HEK293 (cell line): ENCODE data around the gene MFSD1.

ENCODE experiments used
- KLF1 ChIP-seq: fragments of 450-650 bp; formaldehyde crosslinking; IDR thresholded peaks from 2 replicates; pipeline ENCODE4 v1.5.1; 2016; ENCODE audit warnings: missing biosample characterization, missing genetic modification characterization
- KLF10 ChIP-seq: fragments of 450-650 bp; IDR thresholded peaks from 2 replicates; pipeline ENCODE4 v1.5.1; 2018; ENCODE audit warnings: missing biosample characterization, mild to moderate bottlenecking, missing genetic modification characterization
- OVOL3 ChIP-seq: fragments of 450-650 bp; formaldehyde crosslinking; IDR thresholded peaks from 2 replicates; pipeline ENCODE4 v1.5.1; 2016; ENCODE audit warnings: missing biosample characterization, missing genetic modification characterization
- PRDM10 ChIP-seq: fragments of 450-650 bp; formaldehyde crosslinking; IDR thresholded peaks from 2 replicates; pipeline ENCODE4 v1.5.1; 2016; ENCODE audit warnings: missing biosample characterization, missing genetic modification characterization
- SCRT1 ChIP-seq: fragments of 450-650 bp; formaldehyde crosslinking; IDR thresholded peaks from 2 replicates; pipeline ENCODE4 v1.5.1; 2016; ENCODE audit warnings: missing biosample characterization, missing genetic modification characterization, borderline replicate concordance
- SP3 ChIP-seq: fragments of 450-650 bp; formaldehyde crosslinking; IDR thresholded peaks from 2 replicates; pipeline ENCODE4 v1.5.1; 2016; ENCODE audit warnings: missing biosample characterization, missing genetic modification characterization
- TRIM28 ChIP-seq: IDR thresholded peaks from 2 replicates; pipeline ENCODE4 v1.6.1; 2011; ENCODE audit warnings: low read length, control low read depth, borderline replicate concordance
- YY1 ChIP-seq: fragments of 450-650 bp; formaldehyde crosslinking; IDR thresholded peaks from 2 replicates; pipeline ENCODE4 v1.5.1; 2018; ENCODE audit warnings: missing biosample characterization, missing genetic modification characterization
- ZBTB11 ChIP-seq: fragments of 450-650 bp; formaldehyde crosslinking; conservative IDR thresholded peaks from 2 replicates; pipeline ENCODE4 v1.5.1; 2016; ENCODE audit warnings: low read depth, missing biosample characterization, missing genetic modification characterization
- ZBTB17 ChIP-seq: fragments of 450-650 bp; formaldehyde crosslinking; IDR thresholded peaks from 2 replicates; pipeline ENCODE4 v1.5.1; 2016; ENCODE audit warnings: missing biosample characterization, missing genetic modification characterization
- ZBTB7A ChIP-seq: fragments of 450-650 bp; formaldehyde crosslinking; IDR thresholded peaks from 2 replicates; pipeline ENCODE4 v1.5.1; 2016; ENCODE audit warnings: low read depth, missing biosample characterization, missing genetic modification characterization
- ZBTB8A ChIP-seq: fragments of 450-650 bp; formaldehyde crosslinking; IDR thresholded peaks from 2 replicates; pipeline ENCODE4 v1.5.1; 2016; ENCODE audit warnings: missing biosample characterization, missing genetic modification characterization
- ZEB2 ChIP-seq: fragments of 450-650 bp; formaldehyde crosslinking; IDR thresholded peaks from 2 replicates; pipeline ENCODE4 v1.5.1; 2016; ENCODE audit warnings: missing biosample characterization, missing genetic modification characterization
- ZFP37 ChIP-seq: fragments of 450-650 bp; formaldehyde crosslinking; IDR thresholded peaks from 2 replicates; pipeline ENCODE4 v1.5.1; 2016; ENCODE audit warnings: missing biosample characterization, missing genetic modification characterization
- ZFP69B ChIP-seq: fragments of 450-650 bp; formaldehyde crosslinking; IDR thresholded peaks from 2 replicates; pipeline ENCODE4 v1.5.1; 2016; ENCODE audit warnings: missing biosample characterization, missing genetic modification characterization
- ZNF10 ChIP-seq: fragments of 450-650 bp; formaldehyde crosslinking; IDR thresholded peaks from 2 replicates; pipeline ENCODE4 v1.5.1; 2017; ENCODE audit warnings: missing biosample characterization, missing genetic modification characterization
- ZNF146 ChIP-seq: fragments of 450-650 bp; formaldehyde crosslinking; IDR thresholded peaks from 2 replicates; pipeline ENCODE4 v1.5.1; 2016; ENCODE audit warnings: missing biosample characterization, missing genetic modification characterization
- ZNF2 ChIP-seq: fragments of 450-650 bp; formaldehyde crosslinking; IDR thresholded peaks from 2 replicates; pipeline ENCODE4 v1.5.1; 2016; ENCODE audit warnings: missing biosample characterization, missing genetic modification characterization
- ZNF24 ChIP-seq: fragments of 450-650 bp; formaldehyde crosslinking; IDR thresholded peaks from 2 replicates; pipeline ENCODE4 v1.5.1; 2016; ENCODE audit warnings: missing biosample characterization, missing genetic modification characterization
- ZNF354C ChIP-seq: fragments of 450-650 bp; formaldehyde crosslinking; IDR thresholded peaks from 2 replicates; pipeline ENCODE4 v1.5.1; 2016; ENCODE audit warnings: missing biosample characterization, missing genetic modification characterization, low read depth, borderline replicate concordance
- ZNF501 ChIP-seq: fragments of 450-650 bp; formaldehyde crosslinking; IDR thresholded peaks from 2 replicates; pipeline ENCODE4 v1.5.1; 2016; ENCODE audit warnings: missing biosample characterization, missing genetic modification characterization
- ZNF513 ChIP-seq: fragments of 450-650 bp; IDR thresholded peaks from 2 replicates; pipeline ENCODE4 v1.5.1; 2018; ENCODE audit warnings: missing biosample characterization, missing genetic modification characterization
- ZNF548 ChIP-seq: fragments of 450-650 bp; formaldehyde crosslinking; IDR thresholded peaks from 2 replicates; pipeline ENCODE4 v1.5.1; 2016; ENCODE audit warnings: missing biosample characterization, missing genetic modification characterization
- ZNF561 ChIP-seq: fragments of 450-650 bp; IDR thresholded peaks from 2 replicates; pipeline ENCODE4 v1.5.1; 2018; ENCODE audit warnings: missing biosample characterization, missing genetic modification characterization, borderline replicate concordance
- ZNF571 ChIP-seq: fragments of 450-650 bp; formaldehyde crosslinking; IDR thresholded peaks from 2 replicates; pipeline ENCODE4 v1.5.0; 2017; ENCODE audit warnings: missing biosample characterization, missing genetic modification characterization
- ZNF600 ChIP-seq: fragments of 450-650 bp; formaldehyde crosslinking; IDR thresholded peaks from 2 replicates; pipeline ENCODE4 v1.5.1; 2016; ENCODE audit warnings: missing biosample characterization, missing genetic modification characterization
- ZNF660 ChIP-seq: fragments of 450-650 bp; IDR thresholded peaks from 2 replicates; pipeline ENCODE4 v1.5.1; 2018; ENCODE audit warnings: missing biosample characterization, mild to moderate bottlenecking, missing genetic modification characterization
- ZNF692 ChIP-seq: fragments of 450-650 bp; formaldehyde crosslinking; IDR thresholded peaks from 2 replicates; pipeline ENCODE4 v1.5.1; 2016; ENCODE audit warnings: missing biosample characterization, missing genetic modification characterization
- ZNF843 ChIP-seq: fragments of 450-650 bp; formaldehyde crosslinking; IDR thresholded peaks from 2 replicates; pipeline ENCODE4 v1.5.1; 2016; ENCODE audit warnings: missing biosample characterization, missing genetic modification characterization
- ZSCAN30 ChIP-seq: fragments of 450-650 bp; IDR thresholded peaks from 2 replicates; pipeline ENCODE4 v1.5.1; 2018; ENCODE audit warnings: missing biosample characterization, mild to moderate bottlenecking, missing genetic modification characterization, moderate library complexity
- ZXDB ChIP-seq: fragments of 450-650 bp; formaldehyde crosslinking; IDR thresholded peaks from 2 replicates; pipeline ENCODE4 v1.5.1; 2016; ENCODE audit warnings: missing biosample characterization, missing genetic modification characterization

MFSD1 gene

GRCh38 chr3:158801696-158802408, at the start of gene MFSD1 (continued):
- TF ChIP-seq ZNF146 (no peak), ZNF561 (peak; percentile 77; the same call in 1 of the 2 replicates), ZXDB (peak; percentile 93), ZNF692 (tag by site-specific recombination) (peak; percentile 46; the same call in 1 of the 2 replicates), ZFP37 (peak; percentile 66; the same call in 1 of the 2 replicates), ZEB2 (tag by site-specific recombination) (peak; percentile 64; the same call in 1 of the 2 replicates), ZSCAN30 (tag by site-specific recombination) (peak; percentile 80), KLF1 (tag by site-specific recombination) (peak; percentile 76), ZNF501 (peak; percentile 89), PRDM10 (tag by site-specific recombination) (peak; percentile 36; the same call in 1 of the 2 replicates), ZNF513 (0 out of 2 replicates have a peak, but pooled peaks have one; percentile 21), ZBTB11 (tag by site-specific recombination) (peak; percentile 37; the same call in 1 of the 2 replicates), ZNF660 (tag by site-specific recombination) (peak; percentile 84; the same call in 1 of the 2 replicates), ZNF571 (tag by site-specific recombination) (no peak), KLF10 (tag by site-specific recombination) (peak; percentile 64), ZNF600 (tag by site-specific recombination) (0 out of 2 replicates have a peak, but pooled peaks have one; percentile 51), ZNF354C (tag by site-specific recombination) (no peak), YY1 (tag by site-specific recombination) (no peak), OVOL3 (tag by site-specific recombination) (no peak), ZNF843 (tag by site-specific recombination) (peak; percentile 49; the same call in 1 of the 2 replicates), ZNF24 (tag by site-specific recombination) (peak; percentile 78; the same call in 1 of the 2 replicates), ZFP69B (tag by site-specific recombination) (peak; percentile 38; the same call in 1 of the 2 replicates), ZBTB7A (tag by site-specific recombination) (no peak), SP3 (tag by site-specific recombination) (peak; percentile 64), SCRT1 (tag by site-specific recombination) (peak; percentile 35; the same call in 1 of the 2 replicates), ZNF548 (no peak), ZNF2 (tag by site-specific recombination) (peak; percentile 42; the same call in 1 of the 2 replicates), ZNF10 (tag by site-specific recombination) (peak; percentile 14; the same call in 1 of the 2 replicates), ZBTB8A (tag by site-specific recombination) (peak; percentile 34; the same call in 1 of the 2 replicates), TRIM28 (no peak), ZBTB17 (peak; percentile 52)
